GM13977 (cell line): ENCODE data around the gene KPNA6.

Source experiments
- DNase-seq: peaks from one replicate; pipeline ENCODE4 v3.0.0; 2012; ENCODE audit warnings: low spot score
- CTCF ChIP-seq: IDR thresholded peaks from 2 replicates; pipeline ENCODE4 v1.5.1; 2012; ENCODE audit warnings: mild to moderate bottlenecking, control low read depth; ENCODE audit not compliant: insufficient read depth; ENCODE audit errors: extremely low read depth, missing control alignments
- in situ Hi-C: fragments of 300-500 bp; cut with MboI; formaldehyde crosslinking; loops from one replicate; pipeline ENCODE4 v1.12.0; 2022; ENCODE audit warnings: low sequenced_read_pairs, low pct_unique_long_range_greater_than_20kb, mixed read lengths, inconsistent platforms; ENCODE audit not compliant: unreplicated experiment

Gene KPNA6

GRCh38 chr1:32215629-32216480 lies 108.0 kb downstream of the KPNA6 start:
- peak; percentile 61 for DNase-seq
- TF ChIP-seq CTCF, result peak; percentile 89

GRCh38 chr1:32216566-32216965 lies 108.7 kb downstream of the KPNA6 start:
- no peak for DNase-seq
- TF ChIP-seq CTCF, result no peak
- in situ Hi-C loops, result loop anchor here (10.0 to 25.0 kb wide), 2 partner anchors 98 to 196 kb away; no protein-coding TSS in a partner anchor

More at GRCh38 chr1:32215629-32216480, 108.0 kb downstream of the KPNA6 start:
- in situ Hi-C loops, result loop anchor here (10.0 to 25.0 kb wide), 2 partner anchors 99 to 196 kb away; no protein-coding TSS in a partner anchor

GRCh38 chr1:32219022-32219421 lies 111.2 kb downstream of the KPNA6 start:
- no peak for TF ChIP-seq CTCF
- in situ Hi-C loops, result loop anchor here (10.0 to 25.0 kb wide), 2 partner anchors 96 to 193 kb away; no protein-coding TSS in a partner anchor
- no peak for DNase-seq

- DNase-seq, result no peak
- no peak for TF ChIP-seq CTCF
- in situ Hi-C loops, result loop anchor here (25.0 kb wide), 1 partner anchor 191 kb away; no protein-coding TSS in a partner anchor
Observed at GRCh38 chr1:32220746-32221580, 113.1 kb downstream of the KPNA6 start.

GRCh38 chr1:32221581-32221979 lies 113.7 kb downstream of the KPNA6 start:
- no peak for DNase-seq
- in situ Hi-C loops, result loop anchor here (25.0 kb wide), 1 partner anchor 191 kb away; no protein-coding TSS in a partner anchor
- TF ChIP-seq CTCF, result no peak
